HFFc6 (cell line): ENCODE measurements around the gene ARHGAP27. TPM values are rescaled to one million over a fixed set of nuclear protein-coding genes. Genes with fewer than 3 reads are reported as not detected.

Experiments
- DNase-seq: peaks from one replicate; pipeline ENCODE4 v3.0.0-alpha.2; 2018
- H3K27ac Mint-ChIP-seq: 2 replicates; pipeline ENCODE4 v1.8.0; 2020; ENCODE audit warnings: mild to moderate bottlenecking, mixed read lengths
- H3K27me3 Mint-ChIP-seq: 2 replicates; pipeline ENCODE4 v1.8.0; 2021; ENCODE audit warnings: mild to moderate bottlenecking, moderate library complexity, mixed read lengths; ENCODE audit not compliant: insufficient read depth
- H3K36me3 Mint-ChIP-seq: 2 replicates; pipeline ENCODE4 v1.8.0; 2021; ENCODE audit warnings: low read depth, mixed read lengths
- H3K4me1 Mint-ChIP-seq: 2 replicates; pipeline ENCODE4 v1.8.0; 2020; ENCODE audit warnings: low read depth, mixed read lengths
- H3K4me3 Mint-ChIP-seq: 2 replicates; pipeline ENCODE4 v1.8.0; 2020; ENCODE audit warnings: mild to moderate bottlenecking, moderate library complexity, mixed read lengths
- H3K9me3 Mint-ChIP-seq: 2 replicates; pipeline ENCODE4 v1.8.0; 2020; ENCODE audit warnings: mild to moderate bottlenecking, mixed read lengths
- CTCF ChIP-seq: fragments of 200-600 bp; sonication (generic); IDR thresholded peaks from 2 replicates; pipeline ENCODE4 v1.5.0; 2021; ENCODE audit warnings: antibody characterized with exemption, mild to moderate bottlenecking
- total RNA-seq, 6 experiments: library from RNA; stranded (reverse); fragmentation: NEBNext Ultra II Directional; extraction: Animal tissue kit (Norgen Biotek cat#: 25700); gene quantifications; 2 replicates in 1 of 6; 3 replicates in 5 of 6; pipeline ENCODE4 v1.2.3, GENCODE V29; 2021

Gene ARHGAP27
- total RNA-seq, 6 experiments from 2014 or later = 1.8 to 3.8 (median 2.7) TPM

DNA sequence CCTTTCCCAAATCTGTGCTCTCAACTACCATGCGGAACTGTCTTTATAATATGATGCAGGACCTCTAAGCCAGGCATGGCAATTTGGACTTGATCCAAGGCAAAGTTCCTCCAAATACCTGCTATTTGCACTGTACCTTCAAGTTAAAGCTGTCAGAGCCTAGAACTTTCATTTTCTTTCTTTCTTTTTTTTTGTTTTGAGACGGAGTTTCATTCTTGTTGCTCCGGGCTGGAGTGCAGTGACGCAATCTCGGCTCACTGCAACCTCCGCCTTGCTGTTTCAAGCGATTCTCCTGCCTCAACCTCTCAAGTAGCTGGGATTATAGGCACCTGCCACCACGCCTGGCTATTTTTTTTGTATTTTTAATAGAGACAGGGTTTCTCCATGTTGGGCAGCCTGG lies 51.7 kb downstream of the ARHGAP27 start:
- no peak for DNase-seq
- Mint-ChIP-seq H3K9me3 (no peaks in the 10 kb centered on the region), H3K27ac (no peak overlapping the region), H3K4me1 (peaks cover 23% of the 10 kb centered on the region), H3K27me3 (peaks cover 3% of the 10 kb centered on the region; the same call in 1 of the 2 replicates), H3K4me3 (no peak overlapping the region), H3K36me3 (no peaks in the 10 kb centered on the region)
- no peak for TF ChIP-seq CTCF

DNA sequence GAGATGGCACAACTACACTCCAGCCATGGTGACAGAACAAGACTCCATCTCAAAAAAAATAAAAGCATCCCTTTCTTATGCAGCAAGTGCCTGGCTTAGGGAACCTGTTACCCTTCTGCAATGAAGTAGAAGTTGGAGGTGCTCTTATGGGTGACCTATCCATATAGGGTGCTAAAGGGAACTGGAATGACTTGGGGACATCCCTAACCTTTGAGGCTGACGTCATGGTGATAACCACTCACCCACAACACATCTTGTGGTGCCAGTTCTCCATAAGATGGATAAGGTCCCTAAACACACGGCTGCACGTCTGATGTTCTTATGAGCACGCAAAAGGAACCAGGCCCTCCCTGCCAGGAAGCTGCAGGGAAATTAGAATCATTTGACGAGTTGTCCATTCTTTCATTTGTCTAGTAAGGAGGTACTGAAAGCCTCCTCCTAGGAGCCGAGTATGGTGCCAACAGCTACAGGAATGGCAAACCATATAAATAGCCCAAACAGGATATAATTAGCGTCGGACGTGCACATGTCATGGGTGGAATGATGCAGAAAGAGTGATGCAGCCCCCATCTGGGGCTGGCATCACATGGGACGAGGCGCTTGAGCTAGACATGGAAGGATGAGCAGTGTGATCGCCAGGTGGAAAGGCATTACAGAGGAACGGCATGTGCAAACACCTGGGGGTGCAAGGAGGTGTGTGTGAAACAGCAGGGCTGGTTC lies 52.5 kb downstream of the ARHGAP27 start:
- DNase-seq = no peak

DNA sequence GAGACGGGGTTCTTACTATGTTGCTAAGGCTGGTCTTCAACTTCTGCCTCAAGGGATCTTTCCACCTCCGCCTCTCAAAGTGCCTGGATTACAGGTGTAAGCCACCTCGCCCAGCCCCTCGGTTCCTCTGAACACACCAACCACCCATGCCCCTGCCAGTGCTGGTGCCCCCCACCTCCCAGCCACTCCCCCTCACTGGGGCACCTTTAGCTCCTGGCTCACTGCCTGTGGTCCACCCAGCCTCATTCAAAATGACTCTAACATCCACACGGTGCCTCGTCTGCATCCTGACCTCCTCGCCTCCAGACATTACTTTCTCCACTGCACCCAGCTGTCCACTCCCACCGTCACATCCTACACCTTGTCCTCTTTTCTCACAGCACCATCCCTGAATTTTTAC lies 55.3 kb downstream of the ARHGAP27 start:
- peaks cover 3% of the 10 kb centered on the region; the same call in 1 of the 2 replicates for H3K27me3 Mint-ChIP-seq
- no peak overlapping the region for H3K4me3 Mint-ChIP-seq
- TF ChIP-seq CTCF = no peak
- no peaks in the 10 kb centered on the region for H3K9me3 Mint-ChIP-seq
- no peak overlapping the region for H3K27ac Mint-ChIP-seq
- H3K4me1 Mint-ChIP-seq = peaks cover 24% of the 10 kb centered on the region
- DNase-seq = no peak
- no peaks in the 10 kb centered on the region for H3K36me3 Mint-ChIP-seq

More for the DNA sequence above, 52.5 kb downstream of the ARHGAP27 start:
- peaks cover 23% of the 10 kb centered on the region for H3K4me1 Mint-ChIP-seq
- no peak overlapping the region for H3K4me3 Mint-ChIP-seq
- TF ChIP-seq CTCF = no peak
- H3K27me3 Mint-ChIP-seq = peaks cover 3% of the 10 kb centered on the region; the same call in 1 of the 2 replicates
- H3K36me3 Mint-ChIP-seq = no peaks in the 10 kb centered on the region
- H3K27ac Mint-ChIP-seq = no peak overlapping the region
- no peaks in the 10 kb centered on the region for H3K9me3 Mint-ChIP-seq

DNA sequence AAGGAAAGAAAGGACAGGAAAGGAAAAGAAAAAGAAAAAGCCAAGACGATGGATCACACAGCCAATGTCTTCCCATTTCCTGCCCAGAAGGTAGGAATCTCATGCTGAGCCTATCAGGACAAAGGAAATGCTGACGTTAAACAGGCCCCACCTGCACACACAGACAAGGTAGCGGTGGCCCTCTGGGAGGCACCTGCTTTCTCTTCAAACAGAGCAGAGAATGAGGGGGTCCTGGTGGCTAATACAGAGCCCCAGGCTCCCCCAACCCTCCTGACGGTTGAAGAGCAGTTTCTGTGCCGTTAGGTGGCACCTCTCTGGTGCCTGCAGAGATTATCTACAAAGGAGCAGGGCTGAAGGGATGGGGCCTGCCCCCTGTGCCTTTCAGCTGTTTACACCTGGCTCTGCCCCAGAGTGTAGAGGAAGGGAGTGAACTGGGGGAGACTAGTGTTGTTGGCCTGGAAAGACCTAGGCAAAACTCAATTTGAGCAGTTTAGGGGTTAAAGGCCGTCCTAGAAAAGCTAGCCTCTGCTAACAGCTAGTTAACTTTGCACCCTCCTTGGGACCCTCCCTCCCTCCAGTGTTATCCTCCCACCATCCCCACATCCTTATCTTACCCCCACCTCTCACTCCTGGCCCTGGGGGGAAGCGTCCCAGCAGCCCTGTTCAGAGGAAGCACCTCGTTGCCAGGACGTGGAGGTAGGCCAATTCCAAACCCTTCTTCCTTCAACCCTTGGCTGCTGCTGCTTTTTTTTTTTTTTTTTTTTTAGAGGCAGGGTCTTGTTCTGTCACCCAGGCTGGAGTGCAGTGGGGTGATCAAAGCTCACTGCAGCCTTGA lies 56.3 kb downstream of the ARHGAP27 start:
- H3K36me3 Mint-ChIP-seq = no peaks in the 10 kb centered on the region
- peaks cover 28% of the 10 kb centered on the region for H3K4me1 Mint-ChIP-seq
- no peak overlapping the region for H3K27ac Mint-ChIP-seq
- no peak overlapping the region for H3K4me3 Mint-ChIP-seq
- H3K27me3 Mint-ChIP-seq = peaks cover 3% of the 10 kb centered on the region; the same call in 1 of the 2 replicates
- TF ChIP-seq CTCF = no peak
- H3K9me3 Mint-ChIP-seq = no peaks in the 10 kb centered on the region
- no peak for DNase-seq

DNA sequence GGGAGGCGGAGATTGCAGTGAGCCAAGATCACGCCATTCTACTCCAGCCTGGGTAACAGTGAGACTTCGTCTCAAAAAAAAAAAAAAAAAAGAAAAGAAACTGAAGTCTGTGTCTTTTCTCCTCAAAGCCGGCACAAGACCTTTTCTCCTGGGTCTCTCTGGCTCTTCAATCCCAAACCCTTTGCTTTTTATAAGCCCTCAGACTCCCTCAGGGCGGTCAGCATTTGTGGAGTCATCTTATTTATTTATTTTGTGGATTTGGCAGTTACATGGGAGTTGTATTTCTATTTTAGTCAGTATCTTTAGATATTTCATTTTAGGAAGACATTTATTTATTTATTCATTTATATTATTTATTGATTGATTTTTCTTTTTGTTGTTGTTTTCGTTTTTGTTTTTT lies 58.2 kb downstream of the ARHGAP27 start:
- Mint-ChIP-seq H3K4me1 (peaks cover 41% of the 10 kb centered on the region), H3K9me3 (no peaks in the 10 kb centered on the region), H3K36me3 (no peaks in the 10 kb centered on the region), H3K27ac (no peak overlapping the region), H3K27me3 (peaks cover 3% of the 10 kb centered on the region; the same call in 1 of the 2 replicates), H3K4me3 (no peak overlapping the region)
- TF ChIP-seq CTCF = no peak
- DNase-seq = no peak
